ENCODE measurements around the gene ITLN1. TPM values are rescaled to one million over a fixed set of nuclear protein-coding genes. Genes with fewer than 3 reads are reported as not detected.
"Not testable (repeated sequence)": the region's sequence is repeated elsewhere in the genome, so short reads cannot be mapped to it uniquely, and the experiment has no call there.

ITLN1 gene
- total and polyA plus RNA-seq, 2 experiments from 2014 or later, result 0.34 TPM; not detected in 1

- H3K27ac ChIP-seq, result no peak overlapping the region
Observed at GRCh38 chr1:160887071-160887470, 2.1 kb upstream of the ITLN1 start.

GRCh38 chr1:160884579-160884978, 401 bp downstream of the ITLN1 start:
- Histone ChIP-seq H3K4me3 (no peak overlapping the region), H3K27ac (no peak overlapping the region), H3K27me3 (peaks cover 3% of the 10 kb centered on the region), H3K4me1 (ENCODE audit: low read depth) (no peaks in the 10 kb centered on the region), H3K36me3 (no peaks in the 10 kb centered on the region), H3K9me3 (ENCODE audit: low read depth) (no peaks in the 10 kb centered on the region)
- no peak for DNase-seq (ENCODE audit: low read depth in 1 of 2, low spot score in 1 of 2)
- no peak for TF ChIP-seq CTCF (IDR thresholded peaks at IDR 0.05; ENCODE audit: low read depth, low read length)

More at GRCh38 chr1:160887071-160887470, 2.1 kb upstream of the ITLN1 start:
- no peak for TF ChIP-seq CTCF (IDR thresholded peaks at IDR 0.05; ENCODE audit: low read depth, low read length)
- Histone ChIP-seq H3K9me3 (ENCODE audit: low read depth) (no peaks in the 10 kb centered on the region), H3K4me1 (ENCODE audit: low read depth) (no peaks in the 10 kb centered on the region), H3K4me3 (no peak overlapping the region), H3K27me3 (no peaks in the 10 kb centered on the region), H3K36me3 (no peaks in the 10 kb centered on the region)
- no peak for DNase-seq (ENCODE audit: low read depth in 1 of 2, low spot score in 1 of 2)

- no peak overlapping the region for H3K4me3 ChIP-seq
- no peak for TF ChIP-seq CTCF (IDR thresholded peaks at IDR 0.05; ENCODE audit: low read depth, low read length)
- H3K27me3 ChIP-seq, result peaks cover 3% of the 10 kb centered on the region
- H3K9me3 ChIP-seq (ENCODE audit: low read depth), result no peaks in the 10 kb centered on the region
- no peak overlapping the region for H3K27ac ChIP-seq
- H3K4me1 ChIP-seq (ENCODE audit: low read depth), result no peaks in the 10 kb centered on the region
- no peaks in the 10 kb centered on the region for H3K36me3 ChIP-seq
- no peak for DNase-seq (ENCODE audit: low read depth in 1 of 2, low spot score in 1 of 2)
Observed at GRCh38 chr1:160883581-160884513, 1.1 kb downstream of the ITLN1 start.

- Histone ChIP-seq H3K27me3 (peaks cover 3% of the 10 kb centered on the region), H3K4me1 (ENCODE audit: low read depth) (no peaks in the 10 kb centered on the region)
Observed at GRCh38 chr1:160882582-160882981, 2.4 kb downstream of the ITLN1 start.

GRCh38 chr1:160881264-160881663, 3.7 kb downstream of the ITLN1 start:
- not testable (repeated sequence) for H3K4me1 ChIP-seq (ENCODE audit: low read depth); H3K27me3 ChIP-seq; H3K36me3 ChIP-seq; H3K4me3 ChIP-seq; H3K27ac ChIP-seq; H3K9me3 ChIP-seq (ENCODE audit: low read depth); DNase-seq (ENCODE audit: low read depth in 1 of 2, low spot score in 1 of 2)

More at GRCh38 chr1:160882582-160882981, 2.4 kb downstream of the ITLN1 start:
- no peaks in the 10 kb centered on the region for H3K9me3 ChIP-seq (ENCODE audit: low read depth)
- TF ChIP-seq CTCF (IDR thresholded peaks at IDR 0.05; ENCODE audit: low read depth, low read length), result no peak
- no peak overlapping the region for H3K27ac ChIP-seq
- no peak for DNase-seq (ENCODE audit: low read depth in 1 of 2, low spot score in 1 of 2)
- no peaks in the 10 kb centered on the region for H3K36me3 ChIP-seq
- no peak overlapping the region for H3K4me3 ChIP-seq

GRCh38 chr1:160880216-160880615, 4.8 kb downstream of the ITLN1 start:
- no peak for DNase-seq (ENCODE audit: low read depth in 1 of 2, low spot score in 1 of 2)
- Histone ChIP-seq H3K27ac (no peak overlapping the region), H3K4me1 (ENCODE audit: low read depth) (no peaks in the 10 kb centered on the region), H3K27me3 (peaks cover 3% of the 10 kb centered on the region), H3K36me3 (no peaks in the 10 kb centered on the region), H3K4me3 (no peak overlapping the region), H3K9me3 (ENCODE audit: low read depth) (no peaks in the 10 kb centered on the region)
- no peak for TF ChIP-seq CTCF (IDR thresholded peaks at IDR 0.05; ENCODE audit: low read depth, low read length)

Data from cardiac muscle cell (in vitro differentiated cells and primary cell).